NB4 (cell line): ENCODE results near the gene MSH3.

Experiments
- DNase-seq: peaks from one replicate; pipeline ENCODE4 v3.0.0; 2010; ENCODE audit warnings: low read depth
- H3K4me3 ChIP-seq: one replicate; pipeline ENCODE4 v1.5.1; 2011; ENCODE audit warnings: mild to moderate bottlenecking, low read depth, low read length, moderate library complexity
- MYC ChIP-seq: IDR thresholded peaks from 2 replicates; pipeline ENCODE4 v1.6.1; 2011; ENCODE audit warnings: low read depth, low read length
- POLR2A ChIP-seq: IDR thresholded peaks from 2 replicates; pipeline ENCODE4 v1.6.1; 2011; ENCODE audit warnings: mild to moderate bottlenecking; ENCODE audit not compliant: insufficient read length; ENCODE audit errors: extremely low read depth
- TF ChIP-seq, protein P1 (sequence below): IDR thresholded peaks from 2 replicates; pipeline ENCODE4 v1.6.1; 2011; ENCODE audit warnings: low read depth, low read length
- TF ChIP-seq, protein P2 (sequence below): IDR thresholded peaks from one replicate; pipeline ENCODE4 v1.5.1; 2012; ENCODE audit warnings: low read depth, low read length

MSH3 gene

DNA sequence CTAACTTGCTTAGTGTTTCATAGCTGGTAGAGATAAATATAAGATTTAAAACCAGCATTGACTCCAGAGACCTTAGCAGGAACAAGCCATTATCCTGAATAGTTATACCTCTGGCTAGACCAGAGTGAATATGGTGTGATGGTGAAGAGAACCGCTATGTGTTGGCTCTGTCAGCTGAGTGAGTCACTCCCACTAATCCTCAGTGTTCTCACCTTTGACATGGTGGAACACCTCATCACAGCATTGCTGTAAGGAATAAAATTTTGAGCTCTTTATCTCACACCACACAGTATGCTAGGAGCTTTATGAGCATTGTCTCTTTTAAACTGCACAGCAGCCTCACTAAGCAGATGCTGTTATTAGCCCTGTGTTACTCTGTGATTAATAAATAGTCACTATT, 91.0 kb downstream of the MSH3 start:
- H3K4me3 ChIP-seq, result no peak overlapping the region
- TF ChIP-seq, protein P1, sequence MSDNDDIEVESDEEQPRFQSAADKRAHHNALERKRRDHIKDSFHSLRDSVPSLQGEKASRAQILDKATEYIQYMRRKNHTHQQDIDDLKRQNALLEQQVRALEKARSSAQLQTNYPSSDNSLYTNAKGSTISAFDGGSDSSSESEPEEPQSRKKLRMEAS, result no peak
- TF ChIP-seq, protein P2, sequence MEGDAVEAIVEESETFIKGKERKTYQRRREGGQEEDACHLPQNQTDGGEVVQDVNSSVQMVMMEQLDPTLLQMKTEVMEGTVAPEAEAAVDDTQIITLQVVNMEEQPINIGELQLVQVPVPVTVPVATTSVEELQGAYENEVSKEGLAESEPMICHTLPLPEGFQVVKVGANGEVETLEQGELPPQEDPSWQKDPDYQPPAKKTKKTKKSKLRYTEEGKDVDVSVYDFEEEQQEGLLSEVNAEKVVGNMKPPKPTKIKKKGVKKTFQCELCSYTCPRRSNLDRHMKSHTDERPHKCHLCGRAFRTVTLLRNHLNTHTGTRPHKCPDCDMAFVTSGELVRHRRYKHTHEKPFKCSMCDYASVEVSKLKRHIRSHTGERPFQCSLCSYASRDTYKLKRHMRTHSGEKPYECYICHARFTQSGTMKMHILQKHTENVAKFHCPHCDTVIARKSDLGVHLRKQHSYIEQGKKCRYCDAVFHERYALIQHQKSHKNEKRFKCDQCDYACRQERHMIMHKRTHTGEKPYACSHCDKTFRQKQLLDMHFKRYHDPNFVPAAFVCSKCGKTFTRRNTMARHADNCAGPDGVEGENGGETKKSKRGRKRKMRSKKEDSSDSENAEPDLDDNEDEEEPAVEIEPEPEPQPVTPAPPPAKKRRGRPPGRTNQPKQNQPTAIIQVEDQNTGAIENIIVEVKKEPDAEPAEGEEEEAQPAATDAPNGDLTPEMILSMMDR, result no peak
- no peak for TF ChIP-seq POLR2A
- no peak for TF ChIP-seq MYC
- DNase-seq, result no peak

DNA sequence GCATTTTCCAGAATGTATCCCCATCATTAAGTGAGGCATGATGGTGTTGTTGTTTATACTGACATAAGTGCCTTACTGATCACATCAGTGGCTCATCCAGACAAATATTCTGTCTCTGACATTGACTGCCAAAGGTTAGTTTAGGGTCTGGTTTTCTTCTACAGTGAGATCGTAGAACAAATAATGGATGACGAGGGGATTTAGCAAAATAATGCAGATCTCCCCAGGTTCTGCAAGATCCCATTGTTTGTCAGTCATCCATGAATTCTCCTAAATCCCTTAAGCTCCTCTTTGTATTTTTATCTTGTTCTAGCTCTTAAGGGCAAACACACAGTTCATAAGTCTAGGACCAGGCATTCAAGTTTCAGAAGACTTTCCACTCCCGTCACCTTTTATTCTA, 93.5 kb downstream of the MSH3 start:
- no peak for DNase-seq
- TF ChIP-seq MYC (no peak), POLR2A (no peak)
- TF ChIP-seq, protein P1, result no peak
- TF ChIP-seq, protein P2, result no peak
- no peak overlapping the region for H3K4me3 ChIP-seq

DNA sequence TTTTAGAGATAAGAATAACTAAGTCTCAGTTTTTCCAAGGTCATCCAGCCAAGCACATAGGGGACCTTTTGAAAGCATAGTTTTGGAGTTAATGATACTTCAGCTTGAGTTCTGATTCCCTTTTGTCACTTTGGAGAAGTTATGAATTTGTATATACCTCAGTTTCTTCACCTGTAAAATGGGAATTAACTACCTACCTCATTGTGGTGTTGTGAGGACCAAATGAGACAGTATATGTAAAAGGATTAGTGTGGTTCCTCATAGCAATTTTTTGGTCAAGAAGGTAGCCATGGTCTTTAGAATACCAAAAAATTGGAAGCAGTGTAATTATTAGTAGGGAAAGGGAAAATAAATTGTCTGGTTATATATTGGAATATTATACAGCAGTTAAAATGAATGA, 98.0 kb downstream of the MSH3 start:
- H3K4me3 ChIP-seq, result no peak overlapping the region
- TF ChIP-seq, protein P2, result no peak
- TF ChIP-seq POLR2A, result no peak
- TF ChIP-seq MYC, result no peak
- TF ChIP-seq, protein P1, result no peak
- DNase-seq, result no peak

DNA sequence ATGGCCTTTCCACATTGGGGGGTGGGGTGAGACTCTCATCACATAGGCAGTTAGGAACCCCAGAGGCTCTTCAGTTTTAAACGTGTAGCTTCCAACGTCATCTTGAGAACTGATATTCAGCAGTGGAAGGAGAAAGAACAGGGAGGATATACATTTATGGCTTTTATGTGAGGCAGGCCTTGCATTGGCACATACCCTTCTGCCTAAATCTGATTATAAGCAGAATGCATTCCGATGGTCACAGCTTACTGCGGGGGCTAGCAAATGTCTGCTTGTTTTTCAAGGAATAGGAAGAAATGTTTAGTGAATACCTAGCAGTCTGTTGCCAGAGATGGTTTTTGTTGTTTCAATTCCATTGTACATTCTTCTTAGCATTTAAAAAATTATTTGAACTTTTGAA, 99.3 kb downstream of the MSH3 start:
- DNase-seq, result no peak
- no peak overlapping the region for H3K4me3 ChIP-seq
- TF ChIP-seq, protein P1, result no peak

DNA sequence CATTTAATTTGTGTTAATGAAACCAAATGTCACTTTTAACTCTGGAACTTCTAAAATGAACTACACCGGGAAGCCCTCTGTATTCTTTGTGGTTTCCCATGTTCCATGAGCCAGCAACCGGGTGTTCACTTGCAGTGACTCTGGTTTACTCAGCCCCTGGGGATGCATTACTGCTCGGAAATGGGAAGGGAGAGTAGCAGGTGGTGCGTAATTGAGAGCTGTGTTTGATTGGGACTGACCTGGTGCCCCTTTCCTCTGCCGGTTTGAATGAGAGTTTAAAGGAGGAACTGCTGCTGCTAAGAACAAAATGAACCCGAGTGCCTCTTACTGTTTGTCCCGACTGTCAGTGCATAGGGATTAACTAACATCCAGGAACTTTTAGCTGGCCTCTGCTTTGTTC, 100.4 kb downstream of the MSH3 start:
- TF ChIP-seq, protein P2, result no peak
- no peak for TF ChIP-seq MYC
- TF ChIP-seq, protein P1, result no peak
- TF ChIP-seq POLR2A, result no peak
- DNase-seq, result peak; percentile 70
- no peak overlapping the region for H3K4me3 ChIP-seq

DNA sequence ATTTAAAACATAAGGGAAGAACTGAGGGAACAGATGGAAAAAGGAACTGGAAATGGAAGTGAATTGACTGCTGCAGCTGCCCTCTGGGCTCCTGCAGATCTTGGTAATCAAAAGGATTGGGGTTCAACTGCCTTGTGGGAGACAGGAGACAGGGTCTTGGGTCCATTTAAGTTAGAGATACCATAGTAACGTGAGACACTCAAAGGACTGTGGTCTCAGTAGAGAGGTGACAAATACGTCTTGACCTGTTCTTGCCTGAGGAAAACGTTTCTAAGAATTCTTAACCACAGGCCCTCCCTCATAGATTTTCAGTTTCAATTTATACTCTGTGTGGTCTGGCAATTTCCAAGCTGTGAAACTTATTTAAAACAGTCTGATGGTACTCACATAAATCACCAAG, 101.2 kb downstream of the MSH3 start:
- H3K4me3 ChIP-seq, result no peak overlapping the region
- peak; percentile 13 for DNase-seq
- TF ChIP-seq, protein P2, result no peak
- TF ChIP-seq MYC, result no peak
- TF ChIP-seq, protein P1, result no peak
- TF ChIP-seq POLR2A, result no peak
